Stimulated activated effector memory CD8-positive, alpha-beta T cell treated with anti-CD3 and anti-CD28 coated beads, Interleukin-12 subunit alpha, Interleukin-12 subunit beta, amount 100 ng/mL, for 72 hours (primary cell): Measurements from ENCODE around the gene GLIPR2.
"Not testable (repeated sequence)": the region's sequence is repeated elsewhere in the genome, so short reads cannot be mapped to it uniquely, and the experiment has no call there.

ENCODE experiments used
- ATAC-seq: fragments of 150-1000 bp; cut with Tn5 transposase; 2 replicates; pipeline ENCODE4 v1.10.0; 2021
- DNase-seq, 2 donors: peaks; one replicate each; pipeline ENCODE4 v3.0.0; 2021 to 2022; ENCODE audit warnings: low spot score in 2 of 2
- H3K27ac Mint-ChIP-seq: one replicate; pipeline ENCODE4 v1.8.0; 2022; ENCODE audit warnings: mild to moderate bottlenecking, mixed read lengths
- H3K36me3 Mint-ChIP-seq: one replicate; pipeline ENCODE4 v1.8.0; 2022; ENCODE audit warnings: mild to moderate bottlenecking, mixed read lengths
- H3K4me1 Mint-ChIP-seq: one replicate; pipeline ENCODE4 v1.8.0; 2022; ENCODE audit warnings: mixed read lengths
- H3K4me3 Mint-ChIP-seq: one replicate; pipeline ENCODE4 v1.8.0; 2022; ENCODE audit warnings: mild to moderate bottlenecking, mixed read lengths
- H3K9me3 Mint-ChIP-seq: one replicate; pipeline ENCODE4 v1.8.0; 2022; ENCODE audit warnings: mixed read lengths

GLIPR2 gene

DNA sequence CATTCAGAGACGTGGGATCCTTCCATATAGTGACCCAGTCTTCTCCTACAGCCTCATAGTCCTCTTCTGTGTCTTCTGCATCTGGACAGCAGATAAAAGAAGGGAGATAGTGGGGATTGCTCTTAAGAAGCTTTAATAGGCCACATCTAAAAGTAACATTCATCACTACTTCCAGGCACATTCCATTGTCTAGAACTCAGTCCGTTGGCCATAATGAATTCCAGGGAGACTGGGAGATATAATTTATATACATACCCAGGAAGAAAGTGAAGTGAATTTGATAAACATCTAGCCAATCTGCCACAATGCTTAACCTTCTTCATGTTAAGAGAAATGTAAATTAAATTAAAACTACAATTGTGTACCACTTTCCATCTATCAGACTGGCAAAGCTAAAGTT lies 22.5 kb upstream of the GLIPR2 start:
- Mint-ChIP-seq H3K4me1 (no peaks in the 10 kb centered on the region), H3K4me3 (no peak overlapping the region), H3K27ac (no peak overlapping the region), H3K9me3 (no peaks in the 10 kb centered on the region), H3K36me3 (no peaks in the 10 kb centered on the region)
- DNase-seq, result no peak
- no peak for ATAC-seq

DNA sequence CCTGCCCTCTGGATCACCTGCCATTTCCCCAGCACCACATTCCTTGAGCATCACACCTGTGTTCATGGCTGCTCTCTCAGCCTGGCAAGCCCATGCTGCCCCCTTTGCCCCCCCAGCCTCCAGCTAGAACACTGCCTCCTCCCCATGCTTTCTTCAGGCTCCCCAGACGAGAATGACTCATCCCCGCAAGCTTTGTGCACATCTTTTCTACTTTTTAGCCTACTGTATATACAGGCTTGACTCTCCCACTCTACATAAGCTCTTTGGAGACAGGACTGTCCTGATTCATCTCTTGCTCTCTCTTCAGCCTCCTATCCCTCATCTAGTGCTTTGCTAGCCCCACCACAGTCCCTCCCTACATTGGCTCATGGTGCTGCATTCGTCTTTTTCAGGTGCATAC lies 19.9 kb upstream of the GLIPR2 start:
- H3K4me1 Mint-ChIP-seq, result no peaks in the 10 kb centered on the region

DNA sequence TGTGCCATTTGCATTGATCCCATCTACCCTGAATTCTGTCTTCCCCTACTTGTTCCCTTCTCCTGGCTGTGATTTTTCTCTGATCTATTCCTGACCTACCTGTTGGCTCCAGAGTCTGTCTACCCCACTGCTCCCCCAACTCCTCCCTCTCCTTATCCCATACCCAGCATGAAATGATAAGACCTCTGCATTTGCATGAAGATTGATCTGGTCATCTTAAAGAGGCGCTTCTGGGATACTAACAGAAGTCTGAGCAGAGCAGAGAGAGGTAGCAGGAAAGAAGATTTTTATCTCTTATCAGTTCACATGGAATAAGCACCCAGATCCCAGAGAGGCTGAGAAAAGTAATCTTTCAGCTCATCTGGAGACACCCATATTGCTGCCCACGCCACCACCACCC lies 18.3 kb upstream of the GLIPR2 start:
- no peaks in the 10 kb centered on the region for H3K4me1 Mint-ChIP-seq
- H3K4me3 Mint-ChIP-seq, result no peak overlapping the region
- no peaks in the 10 kb centered on the region for H3K9me3 Mint-ChIP-seq
- H3K27ac Mint-ChIP-seq, result no peak overlapping the region
- ATAC-seq (no peak), DNase-seq (no peak)
- H3K36me3 Mint-ChIP-seq, result no peaks in the 10 kb centered on the region

More for the DNA sequence above, 19.9 kb upstream of the GLIPR2 start:
- Mint-ChIP-seq H3K4me3 (no peak overlapping the region), H3K9me3 (no peaks in the 10 kb centered on the region), H3K36me3 (no peaks in the 10 kb centered on the region), H3K27ac (no peak overlapping the region)
- ATAC-seq, result no peak
- DNase-seq, result no peak

DNA sequence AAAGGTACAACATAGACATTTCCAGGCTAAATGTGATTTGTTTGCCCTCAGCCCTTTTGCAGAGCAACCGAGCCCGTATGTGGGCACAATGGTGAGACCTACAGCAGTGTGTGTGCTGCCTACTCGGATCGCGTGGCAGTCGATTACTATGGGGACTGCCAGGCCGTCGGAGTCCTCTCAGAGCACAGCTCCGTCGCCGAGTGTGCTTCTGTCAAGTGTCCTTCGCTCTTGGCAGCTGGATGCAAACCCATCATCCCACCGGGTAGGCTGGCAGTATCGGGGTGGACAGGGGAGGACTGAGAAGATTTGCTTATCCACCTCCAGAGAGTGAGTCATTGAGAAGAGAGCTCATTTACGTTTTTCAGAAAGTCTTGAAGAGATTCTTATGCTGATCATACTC lies 17.8 kb upstream of the GLIPR2 start:
- no peaks in the 10 kb centered on the region for H3K9me3 Mint-ChIP-seq
- ATAC-seq (no peak), DNase-seq (no peak)
- H3K4me3 Mint-ChIP-seq, result no peak overlapping the region
- no peaks in the 10 kb centered on the region for H3K36me3 Mint-ChIP-seq
- H3K27ac Mint-ChIP-seq, result no peak overlapping the region
- no peaks in the 10 kb centered on the region for H3K4me1 Mint-ChIP-seq

DNA sequence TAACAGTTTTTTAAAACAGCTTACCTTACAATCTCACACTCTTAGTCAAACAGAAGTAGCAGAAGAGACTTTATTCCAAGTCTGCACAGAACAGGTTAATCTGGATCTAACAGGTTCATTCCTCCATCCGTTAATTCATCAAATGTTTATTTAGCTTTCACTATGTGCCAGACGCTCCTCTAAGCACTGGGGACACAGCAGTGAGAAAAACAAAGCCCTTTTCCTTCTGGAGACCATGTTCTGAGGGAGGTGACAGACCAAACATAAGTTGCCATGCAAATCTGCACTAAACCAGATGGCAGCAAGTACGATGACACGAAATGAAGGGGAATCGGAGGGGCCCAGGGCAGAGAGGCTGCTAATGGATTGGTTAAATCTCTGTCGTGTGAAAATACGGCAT lies 17.1 kb upstream of the GLIPR2 start:
- no peak for ATAC-seq
- H3K27ac Mint-ChIP-seq, result no peak overlapping the region
- no peaks in the 10 kb centered on the region for H3K4me1 Mint-ChIP-seq

DNA sequence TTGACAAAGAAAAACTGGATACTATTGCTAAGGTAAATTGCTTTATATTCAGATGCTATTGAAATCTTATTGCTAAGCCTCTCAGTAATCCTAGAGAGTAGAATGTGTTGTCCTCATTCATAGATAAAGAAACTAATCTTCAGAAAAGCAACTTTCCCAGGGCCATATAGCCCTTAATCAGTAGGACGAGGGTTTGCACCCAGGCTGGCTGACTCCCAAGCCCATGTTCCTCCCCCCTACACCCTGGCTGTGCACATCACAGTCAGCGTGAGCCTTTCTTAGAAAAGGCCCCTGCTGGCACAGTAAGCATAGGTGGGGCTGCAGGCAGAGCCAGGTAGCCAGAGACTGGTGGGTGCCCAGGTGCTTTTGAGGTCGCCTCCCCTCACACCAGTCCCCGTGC lies 15.8 kb upstream of the GLIPR2 start:
- Mint-ChIP-seq H3K4me1 (peaks cover 7% of the 10 kb centered on the region), H3K36me3 (no peaks in the 10 kb centered on the region), H3K4me3 (no peak overlapping the region), H3K27ac (no peak overlapping the region), H3K9me3 (no peaks in the 10 kb centered on the region)
- no peak for DNase-seq
- ATAC-seq, result no peak

More for the DNA sequence above, 17.1 kb upstream of the GLIPR2 start:
- DNase-seq, result no peak
- Mint-ChIP-seq H3K4me3 (no peak overlapping the region), H3K9me3 (no peaks in the 10 kb centered on the region), H3K36me3 (no peaks in the 10 kb centered on the region)

DNA sequence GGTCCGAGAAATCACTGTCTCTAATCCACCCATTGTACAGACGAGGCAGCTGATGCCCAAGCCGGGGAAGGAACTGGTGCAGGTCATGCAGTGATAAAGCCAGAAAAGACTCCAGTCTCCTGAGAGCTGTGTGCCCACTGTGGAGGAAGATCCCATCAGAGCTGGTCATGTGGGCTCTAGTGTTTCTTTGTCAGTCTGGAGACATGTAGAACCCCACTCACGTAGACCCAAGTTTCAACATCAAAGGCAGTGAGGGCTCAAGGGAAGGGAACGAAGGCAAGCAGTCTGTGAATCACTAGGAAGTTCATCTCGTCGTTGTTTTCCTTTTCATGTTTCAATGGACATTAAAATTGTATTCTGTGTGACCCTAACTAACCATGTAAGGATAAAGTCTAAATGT lies 14.6 kb upstream of the GLIPR2 start:
- Mint-ChIP-seq H3K27ac (peak overlapping the region; percentile 67), H3K4me3 (no peak overlapping the region), H3K9me3 (no peaks in the 10 kb centered on the region), H3K4me1 (peaks cover 11% of the 10 kb centered on the region), H3K36me3 (no peaks in the 10 kb centered on the region)
- no peak for ATAC-seq
- no peak for DNase-seq

DNA sequence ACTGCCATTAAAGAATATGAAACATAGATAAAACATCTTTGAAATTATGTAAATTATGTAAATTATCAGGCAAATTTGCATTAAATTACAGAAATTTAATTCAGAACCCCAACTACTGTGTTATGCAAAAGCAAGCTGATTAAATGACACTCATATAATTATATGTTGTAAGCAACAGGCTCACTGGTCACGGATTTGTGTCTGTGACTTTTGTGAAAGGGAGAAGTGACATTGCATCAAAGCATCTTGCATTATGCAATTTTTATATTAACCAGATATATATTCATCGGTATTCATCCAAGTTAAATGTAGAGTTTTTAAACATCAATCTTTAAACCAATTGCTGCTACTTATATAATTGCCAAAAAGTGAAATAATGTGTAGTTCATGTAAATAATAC lies 13.0 kb upstream of the GLIPR2 start:
- Mint-ChIP-seq H3K27ac (no peak overlapping the region), H3K36me3 (no peaks in the 10 kb centered on the region), H3K4me3 (no peak overlapping the region), H3K4me1 (peaks cover 27% of the 10 kb centered on the region), H3K9me3 (no peaks in the 10 kb centered on the region)
- ATAC-seq (no peak), DNase-seq (no peak)

DNA sequence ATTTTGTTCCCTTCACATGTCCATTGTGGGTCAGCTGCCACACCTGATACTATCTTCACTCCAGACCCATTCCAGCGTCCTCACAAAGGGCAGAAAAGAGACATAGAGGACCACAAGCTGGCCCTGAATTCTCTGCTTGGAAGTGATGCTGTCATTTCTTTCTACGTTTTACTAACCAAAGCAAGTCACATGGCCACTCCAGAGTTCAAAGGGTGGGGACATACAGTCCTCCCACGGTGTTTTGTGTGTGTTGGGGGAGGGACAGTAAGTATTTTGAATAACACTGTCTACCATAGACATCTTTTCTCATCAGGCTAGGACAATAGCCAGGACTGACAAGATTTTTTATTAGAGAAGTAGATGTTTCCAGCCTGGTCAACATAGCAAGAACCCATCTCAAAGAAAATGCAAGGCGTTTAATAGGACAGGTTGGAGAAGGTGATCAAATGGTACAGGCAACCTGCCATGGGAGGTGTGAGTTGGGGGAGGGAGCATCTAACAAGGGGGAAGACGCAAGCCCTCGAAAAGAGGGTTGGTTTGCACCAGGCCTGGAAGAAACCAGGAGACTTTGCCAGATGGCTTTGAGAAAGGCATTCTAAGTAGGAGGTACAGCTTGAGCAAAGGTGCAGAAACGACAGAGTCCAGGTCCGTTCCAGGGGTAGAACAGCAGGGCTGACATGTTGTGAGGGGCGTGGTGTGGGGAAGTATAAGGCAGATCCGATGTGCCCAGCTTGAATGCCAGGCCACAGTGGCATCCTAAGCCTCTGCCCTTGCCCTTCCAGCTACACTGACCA lies 11.3 kb upstream of the GLIPR2 start:
- Mint-ChIP-seq H3K9me3 (no peaks in the 10 kb centered on the region), H3K4me1 (peaks cover 27% of the 10 kb centered on the region), H3K27ac (no peak overlapping the region), H3K4me3 (no peak overlapping the region), H3K36me3 (no peaks in the 10 kb centered on the region)
- DNase-seq, result no peak
- no peak for ATAC-seq

DNA sequence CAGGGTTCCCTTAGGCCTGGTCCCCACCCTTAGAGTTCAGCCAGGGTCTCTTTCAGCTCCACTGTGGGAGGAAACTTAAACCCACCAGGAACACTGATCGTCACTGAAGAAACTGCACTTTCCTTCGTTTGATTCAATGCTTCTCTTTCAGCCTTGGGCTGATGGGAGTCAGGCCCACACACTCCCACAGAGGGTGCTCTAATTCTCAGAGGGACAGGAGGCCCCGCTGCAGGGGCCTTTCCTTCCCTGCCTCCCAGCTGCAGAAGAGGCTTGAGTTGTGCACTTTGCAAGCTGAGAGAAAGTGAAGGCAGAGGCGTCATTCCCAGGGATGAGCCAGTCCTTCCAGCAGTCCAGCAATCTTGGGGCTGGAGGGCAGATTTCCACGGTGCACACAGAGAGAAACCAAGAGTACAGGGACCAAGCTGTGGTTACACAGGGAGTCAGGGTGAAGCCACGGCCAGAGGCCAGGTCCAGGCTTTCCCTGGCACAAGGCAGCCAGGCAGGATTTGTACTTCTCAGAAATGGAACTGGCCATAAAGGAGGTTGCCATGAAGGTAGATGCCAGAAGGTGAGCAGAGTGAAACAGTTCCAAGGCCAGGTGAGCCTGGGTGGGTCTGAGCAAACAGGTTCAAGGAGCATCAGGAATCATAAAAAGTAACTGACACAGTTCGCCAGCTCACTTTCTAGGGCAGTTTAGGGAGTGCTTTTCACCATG lies 10.4 kb upstream of the GLIPR2 start:
- H3K4me1 Mint-ChIP-seq, result peaks cover 27% of the 10 kb centered on the region
- H3K4me3 Mint-ChIP-seq, result no peak overlapping the region
- DNase-seq (no peak), ATAC-seq (no peak)
- H3K27ac Mint-ChIP-seq, result no peak overlapping the region
- H3K36me3 Mint-ChIP-seq, result no peaks in the 10 kb centered on the region
- H3K9me3 Mint-ChIP-seq, result no peaks in the 10 kb centered on the region

DNA sequence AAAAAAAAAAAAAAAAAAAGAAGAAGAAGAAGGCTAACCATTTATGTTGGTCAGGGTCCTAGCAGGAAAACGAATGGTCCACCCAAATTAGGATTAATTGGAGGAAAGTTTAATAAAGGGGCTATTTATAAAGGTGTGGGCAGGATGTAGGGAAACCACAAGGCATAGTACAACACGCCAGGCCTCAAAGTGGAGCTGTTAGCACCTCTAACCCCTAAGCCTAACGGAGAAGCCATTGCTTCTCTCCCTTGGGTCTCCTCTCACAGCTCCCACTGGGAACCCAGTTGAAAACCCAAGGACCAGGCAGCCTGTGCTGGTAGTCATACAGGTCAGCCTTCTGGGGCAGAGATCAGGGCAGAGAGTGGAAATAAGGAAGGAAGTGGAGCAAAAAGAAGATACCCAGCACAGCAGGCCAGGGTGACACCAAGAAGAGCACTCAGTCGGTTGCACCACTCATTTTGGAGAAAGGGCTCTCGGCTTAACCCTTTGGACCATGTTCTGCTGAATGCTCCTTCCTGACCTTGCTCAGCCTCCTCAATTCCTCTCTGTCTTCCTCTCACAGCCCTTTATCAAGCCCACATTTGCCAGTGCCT lies 8.8 kb upstream of the GLIPR2 start:
- peak; percentile 51 for ATAC-seq
- peaks cover 27% of the 10 kb centered on the region for H3K4me1 Mint-ChIP-seq
- H3K36me3 Mint-ChIP-seq, result no peaks in the 10 kb centered on the region
- DNase-seq, result no peak
- no peak overlapping the region for H3K4me3 Mint-ChIP-seq
- no peaks in the 10 kb centered on the region for H3K9me3 Mint-ChIP-seq
- H3K27ac Mint-ChIP-seq, result peak overlapping the region; percentile 18

DNA sequence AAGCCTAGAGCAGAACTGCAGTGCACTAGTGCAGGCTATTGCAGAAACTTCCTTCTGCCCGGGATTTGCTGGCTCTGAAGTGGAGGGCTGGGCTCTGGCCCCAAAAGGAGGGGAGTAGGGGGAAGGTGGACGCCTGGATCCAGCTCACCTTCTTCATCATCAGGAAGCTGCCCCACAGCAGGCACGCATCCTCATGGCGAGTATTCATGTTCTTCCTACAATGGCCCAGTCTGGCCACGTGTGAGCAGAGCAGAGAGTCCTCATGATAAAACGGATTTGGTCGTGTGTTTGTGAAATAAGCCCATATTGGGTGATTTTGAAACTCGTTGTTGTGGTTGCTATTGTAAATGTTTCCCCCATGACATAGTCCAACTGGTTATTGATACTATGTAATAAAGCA lies 8.2 kb upstream of the GLIPR2 start:
- Mint-ChIP-seq H3K36me3 (no peaks in the 10 kb centered on the region), H3K4me1 (peaks cover 27% of the 10 kb centered on the region), H3K27ac (no peak overlapping the region), H3K4me3 (no peak overlapping the region), H3K9me3 (no peaks in the 10 kb centered on the region)
- DNase-seq, result no peak
- ATAC-seq, result no peak

DNA sequence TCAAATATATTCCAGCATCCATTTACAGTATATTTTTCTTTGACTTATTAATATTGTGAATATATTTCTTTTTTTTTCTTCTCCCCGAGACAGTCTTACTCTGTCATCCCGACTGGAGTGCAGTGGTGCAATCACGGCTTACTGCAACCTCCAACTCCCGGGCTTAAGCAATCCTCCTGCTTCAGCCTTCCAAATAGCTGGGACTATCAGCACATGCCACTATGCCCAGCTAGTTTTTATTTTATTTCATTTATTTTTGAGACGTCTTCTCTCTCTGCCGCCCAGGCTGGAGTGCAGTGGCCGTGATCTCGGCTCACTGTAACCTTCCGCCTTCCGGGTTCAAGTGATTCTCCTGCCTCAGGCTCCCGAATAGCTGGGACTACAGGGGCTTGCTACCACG lies 7.4 kb upstream of the GLIPR2 start:
- DNase-seq (no peak), ATAC-seq (no peak)
- Mint-ChIP-seq H3K9me3 (no peaks in the 10 kb centered on the region), H3K4me1 (peaks cover 27% of the 10 kb centered on the region), H3K36me3 (no peaks in the 10 kb centered on the region), H3K27ac (no peak overlapping the region), H3K4me3 (no peak overlapping the region)

DNA sequence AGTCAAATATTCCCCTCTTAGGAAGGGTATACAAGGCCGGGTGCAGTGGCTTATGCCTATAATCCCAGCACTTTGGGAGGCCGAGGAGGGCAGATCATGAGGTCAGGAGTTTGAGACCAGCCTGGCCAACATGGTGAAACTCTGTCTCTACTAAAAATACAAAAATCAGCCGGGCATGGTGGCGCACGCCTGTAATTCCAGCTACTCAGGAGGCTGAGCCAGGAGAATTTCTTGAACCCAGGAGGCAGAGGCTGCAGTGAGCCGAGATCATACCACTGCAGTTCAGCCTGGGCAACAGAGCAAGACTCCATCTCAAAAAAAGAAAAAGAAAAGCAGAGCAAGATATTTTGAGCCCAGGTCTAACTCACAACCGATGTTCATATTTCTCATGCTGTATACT lies 4.9 kb upstream of the GLIPR2 start:
- H3K9me3 Mint-ChIP-seq, ATAC-seq, DNase-seq, H3K4me3 Mint-ChIP-seq, H3K36me3 Mint-ChIP-seq, H3K27ac Mint-ChIP-seq: not testable (repeated sequence)
- peaks cover 26% of the 10 kb centered on the region for H3K4me1 Mint-ChIP-seq

DNA sequence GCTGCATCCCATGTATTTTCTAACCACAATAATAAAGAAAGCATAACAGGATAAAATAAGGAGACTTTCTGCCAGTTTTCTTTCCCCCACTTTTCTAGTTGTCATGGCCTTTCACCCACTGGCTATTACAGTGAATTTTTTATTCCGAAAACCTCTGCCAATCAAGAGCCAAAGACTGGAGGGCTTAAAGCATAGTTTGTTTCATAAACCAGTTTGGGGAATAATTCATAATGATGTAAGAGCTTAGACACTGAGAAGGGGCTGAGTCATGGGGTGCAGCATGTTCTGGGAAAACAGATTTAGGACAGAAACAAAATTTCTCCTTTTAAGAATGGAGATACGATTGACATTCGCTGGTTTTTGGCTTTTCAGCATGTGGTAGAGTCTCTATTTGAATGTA lies 4.4 kb upstream of the GLIPR2 start:
- ATAC-seq (no peak), DNase-seq (no peak)
- H3K4me1 Mint-ChIP-seq, result peaks cover 24% of the 10 kb centered on the region
- no peak overlapping the region for H3K4me3 Mint-ChIP-seq
- H3K27ac Mint-ChIP-seq, result no peak overlapping the region
- peaks cover 3% of the 10 kb centered on the region for H3K36me3 Mint-ChIP-seq
- H3K9me3 Mint-ChIP-seq, result no peaks in the 10 kb centered on the region
